22Rv1 (cell line): ENCODE data around the gene CADM1.

ENCODE experiments used
- H3K27ac ChIP-seq: fragments of 450-650 bp; 2 replicates; pipeline ENCODE4 v1.5.1; 2017
- ZFX ChIP-seq: fragments of 450-650 bp; IDR thresholded peaks from 2 replicates; pipeline ENCODE4 v1.6.1; 2017; ENCODE audit warnings: antibody characterized with exemption, borderline replicate concordance
- TF ChIP-seq, protein P1 (sequence below): fragments of 450-650 bp; IDR thresholded peaks from 2 replicates; pipeline ENCODE4 v1.5.1; 2017; ENCODE audit warnings: mild to moderate bottlenecking

The CADM1 gene

GRCh38 chr11:115493905-115494304 is 10.3 kb downstream of the CADM1 start:
- no peak for TF ChIP-seq ZFX
- TF ChIP-seq, protein P1, sequence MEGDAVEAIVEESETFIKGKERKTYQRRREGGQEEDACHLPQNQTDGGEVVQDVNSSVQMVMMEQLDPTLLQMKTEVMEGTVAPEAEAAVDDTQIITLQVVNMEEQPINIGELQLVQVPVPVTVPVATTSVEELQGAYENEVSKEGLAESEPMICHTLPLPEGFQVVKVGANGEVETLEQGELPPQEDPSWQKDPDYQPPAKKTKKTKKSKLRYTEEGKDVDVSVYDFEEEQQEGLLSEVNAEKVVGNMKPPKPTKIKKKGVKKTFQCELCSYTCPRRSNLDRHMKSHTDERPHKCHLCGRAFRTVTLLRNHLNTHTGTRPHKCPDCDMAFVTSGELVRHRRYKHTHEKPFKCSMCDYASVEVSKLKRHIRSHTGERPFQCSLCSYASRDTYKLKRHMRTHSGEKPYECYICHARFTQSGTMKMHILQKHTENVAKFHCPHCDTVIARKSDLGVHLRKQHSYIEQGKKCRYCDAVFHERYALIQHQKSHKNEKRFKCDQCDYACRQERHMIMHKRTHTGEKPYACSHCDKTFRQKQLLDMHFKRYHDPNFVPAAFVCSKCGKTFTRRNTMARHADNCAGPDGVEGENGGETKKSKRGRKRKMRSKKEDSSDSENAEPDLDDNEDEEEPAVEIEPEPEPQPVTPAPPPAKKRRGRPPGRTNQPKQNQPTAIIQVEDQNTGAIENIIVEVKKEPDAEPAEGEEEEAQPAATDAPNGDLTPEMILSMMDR: no peak
- no peak overlapping the region for H3K27ac ChIP-seq

DNA sequence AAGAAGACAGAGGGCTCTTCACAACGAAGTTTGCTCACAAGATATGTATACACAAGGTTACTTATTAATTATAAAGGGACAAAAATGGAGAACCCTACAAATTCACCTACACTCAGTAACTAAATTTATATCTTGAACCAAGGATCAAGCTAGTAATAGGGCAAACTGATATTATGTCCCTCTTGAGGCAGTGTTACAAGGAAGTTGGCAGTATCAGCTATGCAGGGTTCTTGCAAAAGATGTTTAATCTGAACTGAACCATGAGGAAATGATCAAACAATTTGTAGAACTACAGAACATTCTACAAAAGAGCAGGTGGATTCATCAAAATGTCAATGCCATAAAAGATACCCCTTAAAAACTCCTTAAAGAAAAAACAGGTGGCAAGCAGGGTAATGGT is 10.7 kb downstream of the CADM1 start:
- H3K27ac ChIP-seq: no peak overlapping the region
- no peak for TF ChIP-seq ZFX
- TF ChIP-seq, protein P1: no peak

DNA sequence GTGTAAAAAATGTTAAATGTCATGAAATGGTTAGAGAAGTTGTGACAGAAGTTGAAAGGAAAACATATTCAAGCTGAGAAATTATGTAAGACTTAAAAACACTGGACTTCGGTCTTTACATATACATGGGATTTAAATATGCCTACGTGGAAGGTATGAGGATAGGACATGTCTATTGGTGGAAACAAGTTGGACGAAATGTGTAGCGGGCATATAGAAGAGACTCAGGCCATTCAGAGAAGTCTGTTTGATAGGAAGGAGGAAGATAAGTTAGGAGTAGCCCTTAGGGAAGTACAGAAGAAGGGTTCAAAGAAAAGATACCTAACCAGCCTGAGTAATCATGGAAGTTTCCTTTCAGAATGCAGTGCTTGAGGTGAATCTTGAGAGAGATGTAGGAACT is 14.7 kb downstream of the CADM1 start:
- TF ChIP-seq, protein P1: no peak
- H3K27ac ChIP-seq: no peak overlapping the region

GRCh38 chr11:115488945-115489344 is 15.3 kb downstream of the CADM1 start:
- TF ChIP-seq, protein P1: no peak
- TF ChIP-seq ZFX: no peak
- no peak overlapping the region for H3K27ac ChIP-seq

GRCh38 chr11:115481528-115481927 is 22.7 kb downstream of the CADM1 start:
- TF ChIP-seq, protein P1: no peak
- no peak for TF ChIP-seq ZFX
- no peak overlapping the region for H3K27ac ChIP-seq

- H3K27ac ChIP-seq: no peak overlapping the region
- no peak for TF ChIP-seq ZFX
- TF ChIP-seq, protein P1: no peak
Observed at GRCh38 chr11:115480611-115481010, 23.6 kb downstream of the CADM1 start.

GRCh38 chr11:115477410-115477809 is 26.8 kb downstream of the CADM1 start:
- H3K27ac ChIP-seq: no peak overlapping the region
- TF ChIP-seq, protein P1: no peak
- no peak for TF ChIP-seq ZFX
